Endometrial microvascular endothelial cells (primary cell): ENCODE data around the gene TMEM109. TPM values are rescaled to one million over a fixed set of nuclear protein-coding genes. Genes with fewer than 3 reads are reported as not detected.

Source experiments
- in situ Hi-C: cut with HindIII; loops from 2 replicates; pipeline ENCODE4 v1.10.0; 2017; ENCODE audit warnings: low sequenced_read_pairs, low pct_unique_long_range_greater_than_20kb; ENCODE audit errors: inconsistent ontology term
- total RNA-seq: library from RNA; depleted of rRNA; stranded (reverse); fragments of >200 nt; gene quantifications from one replicate; pipeline ENCODE4 v1.2.3, GENCODE V29; 2015; ENCODE audit errors: inconsistent ontology term

TMEM109 gene
- total RNA-seq, 1 donor from 2014 or later: 190 TPM

GRCh38 chr11:60934790-60935605 is 21.0 kb downstream of the TMEM109 start:
- in situ Hi-C loops: no loop called here

GRCh38 chr11:60935676-60936442 is 21.9 kb downstream of the TMEM109 start:
- in situ Hi-C loops: no loop called here

GRCh38 chr11:60936467-60937143 is 22.6 kb downstream of the TMEM109 start:
- in situ Hi-C loops: no loop called here

GRCh38 chr11:60937144-60937527 is 23.2 kb downstream of the TMEM109 start:
- in situ Hi-C loops: no loop called here

- in situ Hi-C loops: no loop called here
Observed at GRCh38 chr11:60937811-60938210, 23.9 kb downstream of the TMEM109 start.

GRCh38 chr11:60938500-60938899 is 24.5 kb downstream of the TMEM109 start:
- in situ Hi-C loops: no loop called here

GRCh38 chr11:60939301-60939700 is 25.3 kb downstream of the TMEM109 start:
- in situ Hi-C loops: no loop called here

- in situ Hi-C loops: no loop called here
Observed at GRCh38 chr11:60939855-60940254, 25.9 kb downstream of the TMEM109 start.

- in situ Hi-C loops: no loop called here
Observed at GRCh38 chr11:60941371-60942119, 27.6 kb downstream of the TMEM109 start.

- in situ Hi-C loops: no loop called here
Observed at GRCh38 chr11:60942219-60942618, 28.3 kb downstream of the TMEM109 start.

- in situ Hi-C loops: no loop called here
Observed at GRCh38 chr11:60942970-60943565, 29.1 kb downstream of the TMEM109 start.

GRCh38 chr11:60944490-60945294 is 30.7 kb downstream of the TMEM109 start:
- in situ Hi-C loops: no loop called here

- in situ Hi-C loops: no loop called here
Observed at GRCh38 chr11:60945295-60945667, 31.3 kb downstream of the TMEM109 start.

GRCh38 chr11:60946601-60947264 is 32.8 kb downstream of the TMEM109 start:
- in situ Hi-C loops: no loop called here

- in situ Hi-C loops: no loop called here
Observed at GRCh38 chr11:60947700-60948099, 33.7 kb downstream of the TMEM109 start.

GRCh38 chr11:60948250-60948649 is 34.3 kb downstream of the TMEM109 start:
- in situ Hi-C loops: no loop called here

- in situ Hi-C loops: no loop called here
Observed at GRCh38 chr11:60950024-60950423, 36.1 kb downstream of the TMEM109 start.
